Inflammatory macrophage treated with lipopolysaccharide for 4 hours (primary cell): ENCODE measurements around the gene IZUMO3.
"Not testable (repeated sequence)": the region's sequence is repeated elsewhere in the genome, so short reads cannot be mapped to it uniquely, and the experiment has no call there.

ENCODE experiments used
- DNase-seq: peaks from one replicate; pipeline ENCODE4 v3.0.0-alpha.2; 2020

IZUMO3 gene, protein sequence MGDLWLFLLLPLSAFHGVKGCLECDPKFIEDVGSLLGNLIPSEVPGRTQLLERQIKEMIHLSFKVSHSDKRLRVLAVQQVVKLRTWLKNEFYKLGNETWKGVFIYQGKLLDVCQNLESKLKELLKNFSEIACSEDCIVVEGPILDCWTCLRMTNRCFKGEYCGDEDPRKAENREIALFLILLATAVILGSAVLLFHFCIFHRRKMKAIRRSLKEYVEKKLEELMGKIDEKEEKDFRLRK

DNA sequence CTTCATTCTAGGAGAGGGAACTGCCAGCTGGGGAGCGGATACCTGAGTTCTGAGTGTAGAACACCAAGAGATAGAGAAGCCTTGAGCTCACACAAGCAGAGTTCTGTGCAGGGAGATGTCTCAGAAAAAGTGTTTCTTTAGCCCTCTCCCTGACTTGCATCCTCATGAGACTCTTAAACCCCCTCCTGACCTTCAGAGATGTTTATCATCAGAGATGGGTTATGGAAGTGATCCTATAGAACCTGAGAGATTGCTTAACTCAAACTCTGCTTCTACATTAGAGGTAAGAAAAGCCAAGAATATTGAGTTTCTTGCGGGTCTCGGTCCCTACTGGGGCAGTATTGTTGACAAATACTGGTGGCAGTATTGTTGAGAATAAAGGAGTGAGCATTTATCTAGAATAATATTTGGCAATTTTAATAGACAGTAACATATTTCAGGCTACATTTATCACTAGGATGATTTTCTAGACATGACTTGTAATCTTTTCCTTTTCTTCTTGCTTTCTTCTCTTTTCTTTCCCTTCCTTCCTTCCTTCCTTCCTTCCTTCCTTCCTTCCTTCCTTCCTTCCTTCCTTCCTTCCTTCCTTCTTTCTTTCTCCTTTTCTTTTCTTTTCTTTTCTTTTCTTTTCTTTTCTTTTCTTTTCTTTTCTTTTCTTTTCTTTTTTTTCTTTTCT, at the start of gene IZUMO3:
Gene IZUMO3, minus strand, starts transcription at position 51 of the 676 bp plus-strand sequence. CDS start 248 bp downstream, outside the sequence.
- DNase-seq = no peak

DNA sequence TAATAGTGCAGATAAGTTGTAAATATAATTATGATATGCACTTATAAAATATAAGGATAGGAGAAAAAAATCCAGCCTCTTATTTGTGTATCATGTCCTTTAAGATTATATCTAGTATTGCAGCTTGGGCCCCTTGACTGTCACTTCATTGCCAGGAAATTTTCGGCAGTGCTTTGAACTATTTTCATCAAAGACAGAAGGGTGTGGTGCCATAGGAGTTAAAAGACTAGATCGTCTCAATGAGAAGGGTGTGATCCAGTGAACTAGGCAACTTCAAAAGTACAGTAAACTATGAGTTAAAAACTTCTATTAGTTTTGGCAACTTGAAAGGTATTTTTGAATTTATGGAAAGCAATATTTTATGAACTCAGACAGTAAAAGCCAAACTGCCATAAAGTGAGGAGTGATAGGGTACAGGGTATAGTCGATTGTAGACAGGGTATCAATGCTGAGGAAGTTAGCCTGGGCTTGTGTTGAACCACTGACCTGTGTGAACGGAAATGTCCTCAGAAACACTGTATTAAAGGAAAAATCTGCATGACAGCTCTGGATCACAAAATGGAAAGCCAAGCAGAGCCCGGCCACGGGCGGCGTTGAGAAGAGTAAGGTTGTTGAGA, 48.6 kb upstream of the IZUMO3 start:
- DNase-seq = no peak

DNA sequence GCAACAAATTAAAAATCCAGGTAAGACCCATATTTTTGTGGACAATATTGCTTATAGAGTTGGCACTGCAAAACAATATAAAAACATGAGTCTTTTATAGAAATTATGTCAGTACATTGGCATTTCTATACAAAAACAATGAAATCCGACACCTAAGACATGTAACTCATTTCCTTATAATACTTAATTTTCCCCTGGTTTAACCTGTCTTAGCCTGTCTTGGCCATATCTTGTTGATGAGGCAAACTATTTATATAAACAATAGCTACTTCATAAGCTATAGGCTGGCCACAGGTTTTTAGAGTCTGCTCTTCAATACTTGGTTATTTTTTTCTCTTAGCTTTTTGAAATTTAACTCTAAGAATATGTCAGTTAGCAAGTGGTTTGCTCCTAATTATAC, 44.7 kb upstream of the IZUMO3 start:
- DNase-seq = no peak

DNA sequence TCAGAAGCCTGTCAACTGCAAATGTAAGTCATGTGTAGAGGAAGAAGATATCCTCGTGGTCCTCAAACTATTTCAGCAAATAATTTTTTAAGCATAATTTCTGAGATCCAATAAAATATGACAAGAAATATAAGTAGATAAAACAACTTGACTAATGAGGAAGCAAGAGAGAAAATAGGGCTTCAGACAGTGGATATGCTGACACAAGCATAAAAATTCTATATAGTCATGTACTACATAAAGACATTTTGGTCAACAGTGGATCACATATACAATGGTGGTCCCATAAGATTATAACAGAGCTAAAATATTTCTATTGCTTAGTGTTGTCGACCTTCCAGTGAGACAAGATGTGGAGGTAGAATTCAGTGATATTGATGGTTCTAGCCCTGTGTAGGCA, 42.2 kb upstream of the IZUMO3 start:
- no peak for DNase-seq

DNA sequence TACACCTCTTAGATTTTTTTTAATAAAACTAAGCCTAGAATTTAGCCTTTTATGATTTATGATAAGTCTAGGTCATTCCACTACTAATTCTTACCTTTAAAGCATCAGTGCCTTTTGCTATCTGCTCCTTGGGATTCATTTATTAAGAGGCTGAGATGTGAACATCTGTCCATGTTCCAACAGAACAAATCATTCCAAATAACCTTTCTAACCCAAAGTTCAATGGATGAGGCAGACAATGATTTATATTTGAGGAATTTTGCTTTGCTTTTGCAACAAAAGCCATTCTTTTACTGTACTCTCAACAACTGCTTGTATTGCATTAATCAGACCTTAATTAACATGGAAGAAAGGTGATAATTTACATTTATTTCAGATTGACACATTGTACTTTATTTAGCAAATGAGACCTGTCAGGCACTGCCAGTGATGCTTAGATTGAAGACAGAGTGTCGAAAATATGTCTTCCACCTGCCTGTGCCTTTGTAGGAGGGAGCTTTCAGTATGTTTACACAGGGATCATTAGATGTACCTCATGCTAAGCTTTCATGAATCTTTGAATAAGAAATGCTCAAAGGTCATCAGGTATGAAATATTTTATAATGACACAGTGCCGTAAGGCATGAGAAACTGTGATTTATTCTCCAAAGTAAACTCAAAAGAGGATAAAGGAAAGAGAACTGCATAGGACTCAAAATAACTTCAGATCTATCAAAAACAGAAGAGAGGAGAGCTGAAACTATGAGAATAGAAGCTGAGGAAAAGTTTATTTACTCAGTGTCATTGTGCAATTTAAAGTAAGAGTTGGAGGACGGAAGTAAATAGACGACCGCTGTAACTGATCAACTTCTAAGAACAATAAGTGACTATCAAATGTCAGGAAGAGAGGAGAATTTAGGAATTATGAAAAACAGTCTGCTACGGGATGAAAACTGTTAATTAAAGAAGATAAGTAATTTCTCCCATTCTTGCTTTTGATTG, 36.7 kb upstream of the IZUMO3 start:
- DNase-seq = no peak

DNA sequence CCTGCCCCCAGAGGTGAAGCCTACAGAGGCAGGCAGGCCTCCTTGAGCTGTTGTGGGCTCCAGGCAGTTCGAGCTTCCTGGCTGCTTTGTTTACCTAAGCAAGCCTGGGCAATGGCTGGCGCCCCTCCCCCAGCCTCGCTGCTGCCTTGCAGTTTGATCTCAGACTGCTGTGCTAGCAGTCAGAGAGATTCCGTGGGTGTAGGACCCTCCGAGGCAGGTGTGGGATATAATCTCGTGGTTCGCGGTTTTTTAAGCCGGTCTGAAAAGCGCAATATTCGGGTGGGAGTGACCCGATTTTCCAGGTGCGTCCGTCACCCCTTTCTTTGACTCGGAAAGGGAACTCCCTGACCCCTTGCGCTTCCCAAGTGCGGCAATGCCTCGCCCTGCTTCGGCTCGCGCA, 34.3 kb upstream of the IZUMO3 start:
- not testable (repeated sequence) for DNase-seq

DNA sequence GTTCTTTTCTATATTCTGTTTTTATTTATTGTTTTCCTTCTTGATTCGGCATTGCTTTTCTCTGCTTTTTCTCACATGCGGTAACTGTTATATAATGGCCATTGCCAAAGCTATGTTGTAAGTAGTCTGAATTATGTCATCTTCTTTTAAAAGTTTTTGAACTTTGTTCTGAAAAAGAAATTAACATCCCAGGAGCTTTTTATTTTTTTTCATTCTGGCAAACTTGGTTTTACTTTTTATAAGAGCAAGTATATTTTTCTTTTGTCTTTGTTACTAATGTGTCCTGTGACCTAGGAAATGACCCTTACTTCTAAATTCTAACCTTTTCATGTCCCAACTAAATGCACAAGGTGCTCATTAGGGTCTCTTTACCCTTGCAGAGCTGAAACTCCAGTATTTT, 26.7 kb upstream of the IZUMO3 start:
- no peak for DNase-seq

DNA sequence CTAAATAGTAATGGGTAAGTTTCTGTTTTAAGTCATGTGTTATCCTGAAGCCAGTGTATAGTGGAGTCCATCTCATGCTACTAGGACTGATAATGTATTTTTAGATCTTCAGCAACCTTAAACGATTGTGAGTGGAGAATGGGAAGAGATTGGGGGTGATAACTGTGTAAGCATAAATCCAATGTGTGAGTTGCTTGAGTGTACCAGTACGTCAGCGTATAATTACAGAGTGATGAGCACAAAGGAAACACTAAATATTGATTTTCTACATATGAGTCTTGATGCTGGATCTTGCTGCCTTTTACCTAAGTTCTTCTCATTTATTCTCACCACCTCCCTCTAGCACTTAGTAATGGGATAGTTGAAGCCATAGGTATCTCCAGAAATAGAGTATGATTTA, 16.3 kb upstream of the IZUMO3 start:
- DNase-seq = no peak

DNA sequence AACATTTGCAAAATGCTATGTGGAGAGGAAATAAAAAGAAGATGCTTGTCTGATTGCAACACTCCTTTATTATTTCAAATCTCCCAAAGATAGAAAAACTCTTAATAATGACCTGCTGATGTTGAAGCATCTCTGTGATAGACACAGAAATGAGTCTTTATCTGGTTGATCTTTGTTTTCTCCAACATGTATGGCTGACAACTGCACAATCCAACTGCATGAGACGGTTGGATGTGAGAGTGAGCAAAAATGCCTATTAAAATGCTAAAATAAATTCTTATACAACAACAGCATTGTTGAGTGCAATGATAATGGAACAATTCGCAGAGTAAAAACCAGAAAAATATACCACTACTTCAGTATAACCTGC, 7.5 kb upstream of the IZUMO3 start:
- DNase-seq = no peak

DNA sequence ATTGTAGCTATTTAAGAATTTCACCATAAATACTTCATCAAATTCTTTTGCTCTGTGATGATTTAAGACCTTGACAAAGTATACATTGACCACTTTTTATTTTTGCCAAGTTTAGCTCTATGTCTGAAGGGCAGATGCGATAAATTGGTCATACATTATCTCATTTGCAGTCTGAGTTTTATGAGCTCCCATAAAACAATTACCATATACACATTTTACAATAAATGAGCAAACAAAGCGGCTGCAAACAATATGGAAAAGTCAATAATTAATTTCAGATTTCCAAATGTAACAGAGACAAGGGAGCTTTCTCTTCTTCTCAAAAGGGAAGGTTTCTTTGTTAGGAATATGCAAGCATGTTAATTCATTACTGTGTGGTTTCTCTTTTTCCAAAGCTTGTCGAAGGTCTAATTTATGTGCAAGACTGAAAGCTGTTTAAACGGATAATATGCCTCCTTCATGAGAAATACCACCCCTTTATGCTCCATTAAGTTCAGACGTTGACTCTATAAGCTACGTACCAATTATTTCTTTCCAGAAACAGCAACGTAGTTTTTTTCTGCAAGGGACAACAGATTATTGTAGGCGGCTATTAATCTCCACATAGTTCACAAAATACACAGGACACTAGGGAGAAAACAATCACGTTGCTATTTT, 7.0 kb upstream of the IZUMO3 start:
- DNase-seq = no peak

DNA sequence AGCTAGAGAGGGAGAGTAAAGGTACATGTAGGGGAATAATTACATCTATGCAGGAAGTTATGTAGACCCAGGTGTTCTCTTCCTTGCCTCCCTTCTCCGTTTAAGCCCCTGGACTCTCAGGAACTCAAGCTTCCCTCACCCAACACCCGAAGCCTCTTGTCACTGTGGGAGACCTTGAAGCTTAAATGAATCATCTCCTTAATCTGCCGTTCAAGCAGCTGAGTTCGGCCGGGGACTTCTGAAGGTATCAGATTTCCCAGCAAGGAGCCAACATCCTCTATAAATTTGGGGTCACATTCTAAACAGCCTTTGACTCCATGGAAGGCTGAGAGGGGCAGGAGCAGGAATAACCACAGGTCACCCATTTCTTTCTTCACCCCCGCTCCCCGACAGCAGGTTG, 412 bp downstream of the IZUMO3 start:
- DNase-seq = no peak

DNA sequence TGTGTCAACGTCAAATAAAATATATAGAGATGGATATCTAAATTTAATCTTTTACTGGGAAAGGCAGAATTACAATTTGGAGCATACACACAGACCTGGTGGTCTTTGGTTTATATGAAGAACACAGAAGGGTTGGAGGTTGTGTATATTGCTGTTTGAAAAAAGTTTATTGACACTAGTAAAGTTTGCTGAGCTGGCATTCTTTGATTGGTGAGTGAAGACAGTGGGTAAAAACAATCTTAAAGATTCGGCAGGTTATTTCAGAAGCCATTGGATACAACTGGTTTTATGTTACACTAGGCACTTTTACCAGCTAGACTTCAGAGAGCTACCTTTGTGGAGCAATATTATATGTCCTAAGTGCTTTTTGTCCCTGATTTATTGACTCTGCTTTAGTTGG, 27.2 kb downstream of the IZUMO3 start:
- DNase-seq = no peak

DNA sequence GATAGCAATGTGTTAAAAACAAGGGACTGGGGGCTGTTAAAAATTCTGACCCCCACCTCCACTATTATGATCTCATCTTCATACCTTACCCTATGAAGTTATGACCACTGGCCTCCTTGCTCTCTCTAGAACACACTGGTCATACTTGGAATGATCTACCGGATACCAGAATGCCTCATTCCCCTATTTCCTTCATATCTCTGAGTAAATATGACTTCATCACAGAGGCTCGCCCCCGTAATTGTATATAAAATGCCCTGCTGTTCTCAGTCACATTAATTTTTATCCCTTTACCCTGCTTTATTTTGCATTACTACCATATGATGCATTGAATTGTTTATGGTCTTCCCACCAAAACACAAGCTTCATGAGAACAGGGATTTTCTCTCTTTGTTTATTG, 29.2 kb downstream of the IZUMO3 start:
- no peak for DNase-seq

DNA sequence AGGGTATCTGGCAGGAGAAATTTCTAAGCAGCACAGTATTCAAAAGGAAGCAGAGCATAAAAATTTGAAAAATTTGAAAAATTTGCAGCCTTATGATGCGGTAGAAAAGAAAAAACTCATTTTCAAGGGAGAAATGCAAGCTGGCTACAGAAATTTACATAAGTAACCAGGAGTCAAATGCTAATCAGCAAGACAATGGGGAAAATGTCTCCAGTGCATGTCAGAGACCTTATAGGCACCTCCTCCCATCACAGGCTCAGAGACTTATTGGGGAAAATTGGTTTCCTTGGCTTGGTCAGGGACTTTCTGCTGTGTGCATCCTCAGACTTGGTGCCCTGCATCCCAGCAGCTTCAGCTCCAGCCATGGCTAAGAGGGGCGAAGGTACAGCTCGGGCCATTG, 35.8 kb downstream of the IZUMO3 start:
- DNase-seq = no peak

DNA sequence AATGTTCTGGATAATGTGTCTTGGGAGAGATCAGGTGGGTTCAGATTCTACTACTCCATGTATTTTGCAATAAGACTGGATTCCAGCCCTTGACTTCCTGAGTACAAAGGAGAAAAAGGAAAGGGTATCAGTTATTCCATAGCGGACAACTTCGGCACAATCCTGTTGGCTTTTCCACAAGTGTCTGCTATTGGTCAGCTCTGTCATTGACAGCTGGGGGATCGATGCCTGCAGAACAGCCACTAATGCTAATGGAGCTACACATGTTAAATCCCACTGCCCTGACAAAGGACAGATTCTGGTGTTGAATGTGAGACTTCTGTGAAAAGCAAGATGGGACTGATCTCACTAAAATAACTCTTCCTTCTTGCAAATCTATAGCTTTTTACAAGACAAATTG, 41.2 kb downstream of the IZUMO3 start:
- DNase-seq = no peak

DNA sequence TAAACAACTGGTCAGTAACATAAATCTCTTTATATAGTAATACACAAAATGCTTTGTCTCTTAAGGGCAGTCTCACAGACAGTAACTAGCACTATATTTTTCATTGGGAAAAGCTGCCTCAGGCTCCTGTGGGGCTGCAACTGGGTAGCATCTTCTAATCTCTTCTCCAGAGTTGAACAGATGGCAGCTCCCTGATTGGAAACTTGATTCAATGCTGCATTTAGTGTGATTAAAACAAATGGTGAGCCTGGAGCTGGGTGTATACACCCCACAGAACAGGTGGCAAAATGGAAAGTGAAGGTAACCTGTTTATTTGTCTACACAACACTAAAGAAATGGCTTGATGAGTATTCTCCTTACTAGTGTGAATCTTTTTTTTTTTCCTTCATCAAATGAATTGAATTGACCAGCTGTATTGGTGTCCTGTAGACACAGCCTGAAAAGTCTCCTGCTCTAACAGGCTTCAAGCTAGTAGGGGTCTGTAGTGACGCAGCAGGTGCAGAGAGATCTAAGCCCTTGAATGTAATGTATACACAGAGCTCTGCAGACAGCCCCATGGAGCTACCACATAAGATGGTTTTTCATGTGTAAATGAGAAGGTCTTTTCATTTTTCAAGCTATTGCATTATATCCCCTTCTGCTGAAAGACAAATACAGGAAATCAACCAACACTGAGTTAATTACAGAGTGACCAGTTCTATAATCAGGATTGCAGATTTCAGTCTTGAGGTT, 43.3 kb downstream of the IZUMO3 start:
- no peak for DNase-seq

DNA sequence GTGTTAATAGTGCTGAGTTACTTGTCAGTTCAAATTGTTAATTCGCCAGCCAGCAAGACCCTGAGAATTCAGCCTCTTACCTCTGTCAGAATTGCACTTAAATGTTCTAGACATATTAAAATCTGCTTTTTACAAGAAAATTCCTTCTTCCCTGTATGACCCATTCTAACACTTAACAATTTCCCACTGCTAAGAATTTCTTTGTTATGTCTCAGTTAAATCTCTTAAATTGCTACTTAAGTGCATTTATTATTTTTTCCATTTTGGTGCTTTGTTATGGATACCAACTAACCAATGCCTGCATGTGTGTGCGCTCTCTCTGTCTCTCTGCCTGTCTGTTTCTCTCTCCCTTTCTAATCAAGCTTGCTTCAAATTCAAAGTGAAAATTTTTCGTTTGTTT, 44.9 kb downstream of the IZUMO3 start:
- DNase-seq = no peak

DNA sequence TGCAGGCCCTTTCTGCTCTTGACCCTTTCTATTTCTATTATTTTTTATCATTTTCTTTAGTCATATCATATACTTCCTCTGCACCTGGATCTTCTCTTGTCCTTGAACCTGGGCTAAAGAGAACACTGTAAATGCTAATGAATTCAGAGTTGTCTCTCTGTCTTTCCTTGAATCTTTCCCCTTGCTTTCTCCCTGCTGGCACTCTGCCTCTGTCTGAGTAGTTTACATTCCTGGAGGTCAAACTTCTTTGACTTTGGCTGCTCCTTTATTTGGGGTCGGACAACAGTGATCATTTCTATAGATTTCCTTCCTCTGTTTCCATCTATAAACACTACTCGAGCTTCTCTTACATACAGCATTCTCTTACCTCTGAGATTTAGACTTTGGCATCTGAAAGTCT, 47.1 kb downstream of the IZUMO3 start:
- DNase-seq = no peak

DNA sequence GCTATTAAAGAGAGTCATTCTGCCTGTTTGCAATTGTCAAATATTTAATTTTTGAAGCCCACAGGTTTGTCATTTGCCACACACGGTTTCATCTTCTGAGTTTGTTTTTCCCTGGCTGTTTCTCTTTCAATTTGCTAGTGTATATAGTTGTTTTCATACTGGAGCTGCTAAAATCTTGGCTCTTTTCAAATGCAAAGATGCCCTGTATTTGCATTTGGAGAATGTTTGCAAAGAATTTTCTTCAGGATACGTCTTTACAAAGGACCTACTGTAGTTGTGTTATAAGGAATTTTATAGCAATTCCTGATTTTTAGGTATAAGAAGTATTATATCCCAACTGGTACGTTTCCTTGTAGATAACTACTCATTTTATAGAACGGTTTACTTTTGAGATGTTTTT, 48.0 kb downstream of the IZUMO3 start:
- no peak for DNase-seq
